Frontal cortex (tissue), 4 donors: ENCODE data around the gene HSPA1A. TPM values are rescaled to one million over a fixed set of nuclear protein-coding genes. Genes with fewer than 3 reads are reported as not detected.
"Not testable (repeated sequence)": the region's sequence is repeated elsewhere in the genome, so short reads cannot be mapped to it uniquely, and the experiment has no call there.

ENCODE experiments used
- DNase-seq, 2 donors: peaks; one replicate each; pipeline ENCODE4 v3.0.0; 2012; ENCODE audit warnings: low spot score in 2 of 2
- FAIRE-seq: peaks from 2 replicates; lab custom pipeline; 2012; peaks lifted over from hg19 to GRCh38; lab: Jason Lieb, UNC
- total RNA-seq: library from RNA; depleted of rRNA; stranded (reverse); fragments of >200 nt; gene quantifications from one replicate; pipeline ENCODE4 v1.2.3, GENCODE V29; 2014
- donor health status: control.
- donor health status: control.
- donor health status: control.

The HSPA1A gene
- total RNA-seq, 1 donor from 2014 or later: 111 TPM

DNA sequence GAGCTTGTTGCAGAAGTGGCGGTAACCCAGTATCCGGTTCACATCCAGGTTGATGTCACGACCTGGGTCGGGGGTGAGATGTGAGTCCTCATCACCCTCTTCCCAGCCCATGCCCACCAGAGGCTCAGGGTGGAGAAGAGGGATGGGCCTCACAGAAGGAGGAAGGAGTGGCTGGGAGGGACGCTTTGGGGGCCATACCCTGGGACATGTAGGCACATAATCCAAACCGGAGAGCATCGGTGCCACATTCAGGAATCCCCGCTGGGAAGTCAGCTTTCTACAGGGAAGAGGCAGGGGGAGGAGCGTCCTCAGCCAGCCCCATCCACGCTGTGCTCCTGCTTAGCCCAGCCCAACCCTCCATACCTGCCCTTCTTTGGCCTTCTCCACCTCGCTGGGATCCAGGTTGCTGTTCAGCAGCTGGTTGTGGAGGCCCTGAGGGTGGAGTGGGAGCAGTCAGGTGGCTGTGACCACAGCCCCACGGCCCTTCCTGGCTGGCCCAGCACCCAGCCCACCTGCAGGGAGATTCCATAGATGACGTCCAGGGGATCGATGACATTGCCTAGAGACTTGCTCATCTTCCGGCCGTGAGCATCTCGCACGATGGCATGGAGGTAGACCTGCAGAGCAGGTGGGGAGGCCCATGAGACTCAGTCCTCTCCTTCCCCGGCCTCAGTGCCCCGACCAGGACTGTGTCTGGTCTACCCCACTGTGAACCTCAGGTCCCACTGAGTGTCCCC is 34.7 kb upstream of the HSPA1A start:
- DNase-seq: no peak
- no peak for FAIRE-seq

DNA sequence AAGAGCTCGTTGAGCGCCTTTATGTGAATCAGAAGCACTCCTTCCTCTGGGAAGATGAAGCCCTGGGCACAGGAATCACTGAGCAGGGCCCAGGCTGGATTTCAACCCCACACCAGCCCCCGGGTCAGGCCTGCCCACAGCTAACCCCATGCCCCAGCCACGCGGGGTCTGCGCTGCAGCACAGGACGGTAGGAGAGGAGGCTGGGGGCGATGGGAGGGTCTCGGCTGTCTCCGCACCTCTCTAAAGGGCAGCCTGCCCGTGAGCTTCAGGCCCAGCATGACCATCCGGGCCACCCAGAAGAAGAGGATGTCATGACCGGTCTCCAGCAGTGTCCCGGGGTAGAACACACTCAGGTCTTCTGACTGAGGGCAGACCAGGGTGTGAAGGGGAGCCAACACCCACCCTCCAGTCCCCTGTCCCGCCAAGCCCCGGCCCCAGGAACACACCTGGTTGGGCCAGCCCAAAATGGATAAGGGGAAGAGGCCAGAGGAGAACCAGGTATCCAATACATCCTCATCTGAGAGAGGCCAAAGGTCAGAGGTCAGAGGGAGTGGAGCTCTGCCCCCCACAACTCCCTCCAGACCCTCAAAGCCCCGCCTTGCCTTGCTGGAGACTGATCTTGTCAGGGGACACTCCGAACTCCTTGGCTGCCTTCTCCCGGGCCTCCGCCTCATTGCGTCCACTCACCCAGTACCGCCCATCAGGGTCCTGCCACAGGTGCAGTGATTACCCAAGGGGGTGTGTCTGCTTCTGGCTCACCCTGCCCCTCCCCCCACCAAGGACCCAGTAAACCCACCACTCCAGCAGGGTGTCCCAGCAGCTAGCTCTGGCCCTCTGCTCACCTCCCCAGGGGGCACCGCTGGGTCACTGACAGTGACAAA is 33.9 kb upstream of the HSPA1A start:
- FAIRE-seq: no peak
- no peak for DNase-seq

DNA sequence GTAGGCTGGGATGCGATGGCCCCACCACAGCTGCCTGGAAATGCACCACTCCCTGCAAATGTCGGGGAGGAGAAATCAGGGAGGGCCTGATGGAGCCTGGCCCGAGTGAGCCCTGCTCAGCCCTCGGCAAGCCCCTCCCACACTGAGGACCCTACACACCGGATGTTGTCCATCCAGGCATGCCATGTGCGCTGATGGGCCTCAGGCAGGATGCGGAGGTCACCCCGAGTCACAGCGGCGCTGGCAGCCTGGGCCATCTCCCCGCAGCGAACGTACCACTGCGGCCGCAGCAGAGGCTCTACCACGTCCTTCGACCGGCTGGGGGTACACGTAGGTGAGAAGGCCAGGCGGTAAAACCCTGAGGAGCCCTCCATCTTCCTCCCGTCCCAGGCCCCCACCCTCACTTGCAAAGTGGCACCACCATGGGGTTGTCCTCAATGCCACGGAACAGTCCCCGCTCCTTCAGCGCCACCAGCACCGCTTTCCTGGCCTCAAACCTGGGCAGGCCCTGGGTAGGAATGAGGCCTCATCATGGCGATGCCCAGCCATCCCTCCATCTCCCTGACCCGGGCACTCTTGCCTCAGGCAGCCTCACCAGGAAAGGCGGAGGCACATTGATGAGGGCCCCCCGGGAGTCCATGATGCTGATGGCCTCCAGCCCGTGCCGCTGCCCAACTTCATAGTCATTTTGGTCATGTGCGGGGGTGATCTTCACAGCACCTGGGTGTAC is 33.1 kb upstream of the HSPA1A start:
- no peak for FAIRE-seq
- no peak for DNase-seq

DNA sequence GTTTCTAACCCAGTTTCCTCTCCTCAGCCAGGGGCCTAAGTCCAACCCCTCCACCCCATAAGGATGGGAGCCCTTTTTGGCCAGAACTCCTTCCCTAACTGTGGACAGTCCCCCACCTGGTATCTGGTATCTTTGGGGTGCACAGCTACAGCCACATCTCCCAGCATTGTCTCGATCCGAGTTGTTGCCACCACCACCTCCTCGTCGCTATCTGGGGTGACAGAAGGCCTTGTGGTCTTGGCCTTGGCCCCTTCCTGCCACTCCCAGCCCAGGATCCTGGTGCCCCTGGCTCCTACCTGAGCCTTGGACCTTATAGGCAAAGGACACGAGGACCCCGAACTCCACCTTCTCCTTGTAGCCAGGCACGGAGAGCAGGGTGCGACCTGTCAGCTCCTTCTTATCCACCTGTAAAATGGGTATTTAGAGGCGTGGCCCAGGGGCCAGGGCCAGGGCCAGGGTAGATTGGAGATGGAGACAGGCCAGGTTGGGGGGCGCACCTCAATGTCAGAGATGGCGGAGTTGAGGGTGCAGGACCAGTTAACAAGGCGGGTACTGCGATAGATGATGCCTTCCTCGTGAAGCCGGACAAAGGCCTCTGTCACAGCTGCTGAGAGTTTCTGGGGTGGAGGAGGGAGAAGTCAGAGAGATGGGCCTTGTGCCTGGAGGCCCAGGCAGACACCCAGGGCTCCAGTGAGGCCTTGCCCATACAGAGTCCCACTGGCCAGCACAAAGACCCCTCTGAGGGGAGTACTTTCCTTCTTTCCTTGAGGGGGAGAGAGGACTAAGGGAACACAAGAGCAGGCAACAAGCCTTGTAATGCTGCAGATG is 31.0 kb upstream of the HSPA1A start:
- FAIRE-seq (no peak), DNase-seq (no peak)

DNA sequence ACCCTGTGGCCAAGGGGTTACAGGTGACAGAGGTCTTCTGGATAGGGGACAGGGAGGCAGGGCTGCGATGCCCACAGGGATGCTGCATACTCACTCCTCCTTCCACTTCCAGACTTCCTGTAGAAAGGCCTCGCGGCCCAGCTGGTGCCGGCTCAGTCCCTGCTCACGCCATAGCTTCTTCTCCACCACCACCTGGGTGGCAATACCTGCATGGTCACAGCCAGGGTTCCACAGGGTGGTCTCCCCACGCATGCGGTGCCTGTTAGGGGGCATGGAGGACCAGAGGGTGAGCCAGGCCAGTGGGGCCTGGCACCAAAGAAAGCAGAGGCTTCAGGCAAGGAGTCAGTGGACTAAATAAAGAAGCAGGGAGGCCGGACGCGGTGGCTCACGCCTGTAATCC is 29.9 kb upstream of the HSPA1A start:
- FAIRE-seq (no peak), DNase-seq (no peak)

DNA sequence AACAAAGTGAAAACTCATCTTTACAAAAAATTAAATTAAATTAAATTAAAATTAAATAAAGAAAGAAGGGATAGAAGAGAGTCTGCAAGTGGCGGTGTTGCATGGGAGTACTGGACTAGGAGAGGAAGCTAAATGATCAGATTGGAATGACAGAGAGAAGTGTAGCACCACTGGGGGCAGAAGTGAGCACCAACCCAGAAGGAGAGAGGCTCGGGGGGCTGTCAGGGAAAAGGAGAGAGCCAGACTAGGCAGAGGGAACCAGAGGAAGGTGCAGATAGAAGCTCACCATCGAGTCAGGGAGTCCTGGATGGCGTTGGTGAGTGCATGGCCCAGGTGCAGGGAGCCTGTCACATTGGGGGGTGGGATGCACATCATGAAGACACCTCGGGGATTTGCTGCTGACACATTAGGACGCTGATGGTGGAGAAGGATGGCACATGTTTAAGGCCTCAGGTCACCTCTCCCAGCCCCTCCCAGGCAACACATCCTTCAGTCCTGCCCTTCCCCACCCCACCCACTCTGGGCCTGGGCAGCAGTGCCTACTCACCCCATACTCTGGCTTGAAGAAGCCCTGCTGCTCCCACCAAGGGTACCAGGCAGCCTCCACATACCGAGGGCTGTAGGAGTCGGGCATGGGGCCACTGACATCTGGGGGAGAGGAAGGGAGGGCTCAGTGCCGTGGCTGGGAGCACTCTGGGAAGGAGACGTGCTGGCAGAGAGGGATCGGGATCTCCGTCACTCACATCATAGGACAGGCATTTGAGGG is 23.8 kb upstream of the HSPA1A start:
- no peak for FAIRE-seq
- peak; percentile 45 to 71 for DNase-seq

DNA sequence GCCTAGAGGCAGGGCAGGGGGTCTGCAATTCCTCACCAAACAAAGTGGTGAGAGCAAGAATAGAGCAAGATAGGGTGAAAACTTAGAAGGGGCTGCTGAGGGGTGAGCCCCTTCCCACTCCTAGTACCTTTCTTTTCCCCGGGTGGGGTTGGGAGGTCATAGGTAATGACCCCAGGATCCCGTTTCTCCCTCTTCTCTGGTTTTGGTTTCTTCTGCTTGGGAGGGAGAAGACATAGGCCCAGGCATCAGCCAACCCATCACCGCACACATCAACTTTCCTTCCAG is 23.3 kb upstream of the HSPA1A start:
- no peak for FAIRE-seq
- DNase-seq: peak in 1 of 2 donors; percentile 6

DNA sequence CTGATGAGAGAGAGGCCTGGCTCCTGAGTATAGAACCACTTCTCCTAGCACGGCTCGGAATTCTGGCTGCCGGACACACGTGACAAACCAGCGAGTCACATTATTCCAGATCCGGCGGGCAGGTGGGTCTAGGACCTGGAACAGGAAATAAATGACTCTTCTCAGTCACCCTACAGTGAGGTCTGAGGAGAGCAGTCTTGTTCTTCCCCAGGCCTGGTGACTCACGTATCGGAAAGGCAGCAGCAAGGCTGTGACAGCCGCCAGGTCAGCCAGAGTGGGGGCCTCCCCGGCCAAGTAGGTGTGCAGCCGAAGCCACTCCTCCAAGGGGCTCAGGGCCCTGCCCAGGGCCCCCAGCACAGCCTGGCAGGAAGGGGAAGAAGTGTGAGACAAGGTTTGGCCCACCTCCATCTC is 22.6 kb upstream of the HSPA1A start:
- DNase-seq (peak in 1 of 2 donors; percentile 16), FAIRE-seq (no peak)

DNA sequence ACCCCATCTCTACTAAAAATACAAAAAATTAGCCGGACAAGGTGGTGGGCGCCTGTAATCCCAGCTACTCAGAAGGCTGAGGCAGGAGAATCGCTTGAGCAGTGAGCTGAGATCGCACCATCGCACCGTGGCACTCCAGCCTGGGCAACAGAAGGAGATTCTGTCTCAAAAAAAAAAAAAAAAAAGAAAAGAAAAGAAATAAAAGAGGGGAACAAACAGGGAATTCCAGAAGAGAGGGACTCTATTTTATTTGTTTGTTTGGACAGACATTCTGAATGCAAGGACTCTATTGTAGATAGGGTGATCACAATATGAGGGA is 21.5 kb upstream of the HSPA1A start:
- not testable (repeated sequence) for FAIRE-seq, DNase-seq

DNA sequence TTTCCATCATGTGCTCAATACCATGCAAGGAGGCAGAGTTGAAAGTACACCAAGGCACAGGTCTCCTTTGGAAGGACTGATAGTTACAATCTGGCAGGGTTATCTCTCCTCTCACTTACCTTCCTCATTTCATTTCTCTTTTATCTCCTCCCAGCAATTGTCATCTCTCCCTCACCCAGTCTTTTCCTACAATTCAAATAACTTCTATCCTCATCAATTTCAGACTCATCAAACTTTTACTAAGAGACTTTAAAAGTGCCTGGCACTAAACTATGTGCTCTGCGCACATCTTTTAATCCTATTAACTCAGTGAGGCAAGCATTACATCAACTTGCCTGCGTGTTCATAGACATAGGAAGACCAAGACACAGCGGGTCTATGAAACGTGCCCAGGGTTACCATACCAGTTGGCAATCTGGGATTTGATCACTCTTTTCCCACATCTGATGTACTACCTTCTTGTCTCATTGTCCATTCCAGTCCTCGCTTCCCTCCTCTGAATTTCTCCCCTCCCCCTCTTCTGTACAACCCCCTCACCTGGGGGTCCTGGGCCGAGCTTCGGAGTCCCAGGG is 21.0 kb upstream of the HSPA1A start:
- DNase-seq (peak; percentile 38), FAIRE-seq (no peak)

DNA sequence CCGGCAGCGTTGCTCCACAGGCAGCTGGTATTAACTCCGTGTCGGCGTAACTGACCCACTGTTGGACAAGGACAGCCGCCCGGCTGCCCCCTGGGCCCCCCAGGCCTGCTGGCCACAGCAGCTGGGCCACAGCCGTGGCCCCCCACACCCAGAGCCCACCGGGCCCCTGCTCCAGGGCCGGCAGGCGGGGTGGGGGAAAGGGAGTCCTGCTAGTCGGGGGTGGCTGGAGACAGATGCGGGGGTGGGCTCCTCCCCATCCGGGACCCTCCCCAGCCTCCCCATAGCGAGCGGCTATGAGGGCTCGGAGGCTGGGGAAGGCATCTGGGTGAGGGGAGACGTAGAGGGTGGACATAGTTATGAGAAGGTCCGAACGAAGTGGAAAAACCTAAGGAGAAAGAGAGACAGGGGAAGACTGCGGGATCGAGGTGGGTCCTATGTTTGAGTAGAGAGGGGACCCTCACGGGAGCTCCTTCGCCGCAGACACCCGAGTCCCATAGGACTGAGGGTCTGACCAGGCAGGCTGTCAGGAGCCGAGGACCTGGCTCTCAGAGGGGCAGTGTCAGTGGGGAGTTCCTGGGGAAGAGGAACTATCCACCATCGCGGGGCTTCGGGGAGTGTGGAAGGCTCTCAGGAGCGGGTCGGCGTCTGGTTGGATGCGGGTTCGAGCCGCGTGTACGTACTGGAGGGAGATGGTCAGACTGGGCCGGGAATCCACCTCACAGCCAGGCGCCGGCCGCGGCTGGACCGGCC is 20.3 kb upstream of the HSPA1A start:
- no peak for FAIRE-seq
- peak in 1 of 2 donors; percentile 74 for DNase-seq

DNA sequence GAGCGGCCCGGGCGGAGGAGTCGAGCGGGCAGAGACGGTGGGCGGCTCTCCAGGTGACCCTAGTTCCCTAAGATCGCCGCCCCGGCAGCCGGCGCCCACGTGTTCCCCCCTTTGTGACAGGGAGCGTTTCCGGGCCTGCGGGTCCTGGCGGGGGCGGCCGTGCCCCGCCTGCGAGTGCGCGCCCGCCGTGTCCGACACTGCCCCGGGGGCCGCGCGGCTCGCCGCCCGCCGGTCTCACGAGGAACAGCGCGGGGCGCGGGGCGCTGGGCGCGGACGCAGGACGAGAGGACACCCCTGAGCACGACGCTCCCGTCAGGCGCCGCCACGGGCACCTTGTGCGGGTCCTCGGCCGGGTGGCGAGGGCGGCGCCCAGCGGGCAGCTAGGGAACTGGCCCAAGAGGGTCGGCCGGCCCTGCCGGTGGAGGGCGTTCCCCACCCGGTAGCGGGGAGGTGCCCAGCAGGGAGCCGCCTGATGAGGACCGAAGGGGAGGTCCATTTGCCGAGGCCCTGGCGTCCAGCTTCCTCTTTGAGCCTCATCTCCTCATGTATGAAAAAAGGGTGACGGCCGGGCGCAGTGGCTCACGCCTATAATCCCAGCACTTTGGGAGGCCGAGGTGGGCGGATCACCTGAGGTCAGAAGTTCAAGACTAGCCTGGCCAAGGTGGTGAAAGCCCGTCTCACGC is 19.6 kb upstream of the HSPA1A start, which contains the start of gene VARS1:
VARS1 (minus strand) TSS at position 137 of the 683 bp plus-strand sequence. CDS start 535 bp downstream, outside the sequence.
- DNase-seq: peak; percentile 95 to 96
- FAIRE-seq: no peak

DNA sequence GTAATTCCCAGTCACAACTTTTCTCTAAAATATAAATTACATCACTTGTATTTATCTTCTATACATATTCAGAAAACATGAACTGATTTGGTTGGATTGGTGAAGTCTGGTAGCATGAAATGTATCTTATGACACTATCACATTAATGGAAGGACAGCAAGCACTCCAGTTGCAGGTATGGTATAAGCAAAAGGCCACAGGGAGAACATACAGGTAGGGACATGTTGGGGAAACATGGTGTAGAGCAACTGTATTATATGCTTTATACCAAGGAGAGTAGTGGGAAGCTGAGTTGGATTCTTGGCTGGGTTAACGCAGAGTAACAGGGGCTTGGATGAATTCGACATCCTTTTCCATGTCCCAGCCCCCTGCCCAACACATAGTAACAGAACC is 18.4 kb upstream of the HSPA1A start:
- no peak for DNase-seq
- no peak for FAIRE-seq

DNA sequence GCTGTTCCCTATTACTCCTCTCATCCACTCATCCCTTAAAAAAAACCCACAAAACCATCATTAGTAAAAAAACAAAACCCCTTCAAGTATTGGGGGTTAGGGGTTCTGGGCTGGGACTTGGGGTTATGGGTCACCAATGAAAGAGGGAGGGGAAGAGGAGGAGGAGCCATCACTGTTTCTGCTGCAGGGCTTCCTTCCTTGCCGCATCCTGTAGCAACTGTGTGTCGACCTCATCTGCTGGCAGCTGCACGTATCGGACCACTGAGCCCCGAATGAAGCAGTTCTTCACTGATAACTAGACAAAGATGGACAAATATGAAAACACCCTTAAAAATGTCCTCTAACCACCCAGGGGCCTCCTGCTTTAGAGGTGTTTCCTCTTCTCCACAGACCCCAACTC is 17.8 kb upstream of the HSPA1A start:
- FAIRE-seq: no peak
- no peak for DNase-seq

DNA sequence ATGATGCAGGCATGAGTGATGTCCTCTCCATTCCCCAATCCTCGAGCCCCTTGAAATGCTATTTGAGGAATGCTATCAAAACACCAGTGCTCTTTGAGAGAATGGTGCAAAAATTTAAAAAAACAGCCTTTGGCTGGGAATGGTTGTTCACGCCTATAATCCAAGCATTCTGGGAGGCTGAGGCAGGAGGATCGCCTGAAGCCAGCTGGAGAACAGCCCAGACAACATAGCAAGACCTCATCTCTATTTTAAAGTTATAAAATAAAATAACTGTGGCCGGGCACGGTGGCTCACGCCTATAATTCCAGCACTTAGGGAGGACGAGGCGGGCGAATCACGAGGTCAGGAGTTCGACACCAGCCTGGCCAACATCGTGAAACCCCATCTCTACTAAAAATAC is 15.6 kb upstream of the HSPA1A start:
- FAIRE-seq: no peak
- no peak for DNase-seq

DNA sequence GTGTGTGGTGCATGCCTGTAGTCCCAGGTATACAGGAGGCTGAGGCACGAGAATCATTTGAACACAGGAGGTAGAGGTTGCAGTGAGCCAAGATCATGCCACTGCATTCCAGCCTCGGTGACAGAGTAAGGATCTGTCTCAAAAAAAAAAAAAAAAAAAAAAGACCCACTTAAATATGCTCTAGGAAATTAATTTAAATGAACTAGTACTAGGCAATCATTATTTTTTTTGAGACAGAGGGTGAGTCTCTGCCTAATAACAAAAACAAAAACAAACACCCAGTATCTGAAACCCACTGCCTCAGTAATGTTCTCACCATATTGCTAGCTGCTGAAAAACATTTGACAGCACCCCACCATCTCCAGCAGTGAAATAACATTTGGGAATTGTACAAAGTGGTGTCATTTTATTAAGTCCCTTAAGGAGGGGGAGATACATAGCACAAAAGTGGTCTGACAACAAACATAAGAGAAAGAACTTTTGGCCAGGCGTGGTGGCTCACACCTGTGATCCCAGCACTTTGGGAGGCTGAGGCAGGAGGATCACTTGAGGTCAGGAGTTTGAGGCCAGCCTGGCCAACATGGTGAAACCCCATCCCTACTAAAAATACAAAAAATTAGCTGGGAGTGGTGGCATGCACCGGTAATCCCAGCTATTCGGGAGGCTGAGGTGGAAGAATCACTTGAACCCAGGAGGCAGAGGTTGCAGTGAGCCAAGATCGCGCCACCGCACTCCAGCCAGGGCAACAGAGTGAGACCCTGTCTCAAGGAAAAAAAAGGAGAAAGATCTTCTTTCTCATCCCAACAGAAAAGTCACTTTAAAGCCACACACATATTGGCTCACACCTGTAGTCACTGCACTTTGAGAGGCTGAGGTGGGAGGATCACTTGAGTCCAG is 14.1 kb upstream of the HSPA1A start:
- not testable (repeated sequence) for DNase-seq, FAIRE-seq
